ENCODE measurements around the gene PAEP.

DNA sequence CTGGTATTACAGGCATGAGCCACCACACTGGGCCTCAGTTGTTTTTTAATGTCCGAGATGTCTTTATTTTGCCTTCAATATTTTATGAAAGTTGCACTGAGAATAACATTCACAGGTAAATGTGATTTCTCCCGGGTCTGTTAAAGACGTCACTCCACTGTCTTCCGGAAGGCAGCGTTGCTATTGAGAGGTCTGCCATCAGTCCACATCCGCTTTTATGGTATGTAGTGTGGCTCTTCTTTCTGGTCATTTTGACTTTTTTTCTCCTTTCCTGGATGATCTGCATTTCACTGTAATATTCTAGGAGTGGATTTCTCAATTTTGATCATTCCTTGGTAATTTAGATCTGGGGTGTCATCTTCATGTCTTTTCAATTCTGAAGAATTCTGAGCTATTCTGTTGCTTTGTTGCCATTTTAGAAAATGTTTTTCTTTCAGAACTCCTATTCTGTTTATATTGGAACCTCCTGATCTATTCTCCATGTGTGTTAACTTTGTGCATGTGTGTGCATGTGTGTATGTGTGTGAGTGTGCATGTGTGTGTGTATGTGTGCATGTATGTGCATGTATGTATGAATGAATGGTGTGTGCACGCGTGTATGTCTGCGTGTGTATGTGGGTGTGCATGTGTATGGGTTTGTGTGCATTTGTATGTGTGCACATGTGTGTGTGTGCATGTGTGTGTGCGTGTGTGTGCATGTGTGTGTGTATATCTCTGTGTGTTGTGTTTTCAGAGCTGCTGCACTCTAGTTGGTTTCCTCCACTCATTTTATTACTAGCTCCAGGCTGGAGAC is 42.2 kb upstream of the PAEP start:
- TF ChIP-seq, protein P1, sequence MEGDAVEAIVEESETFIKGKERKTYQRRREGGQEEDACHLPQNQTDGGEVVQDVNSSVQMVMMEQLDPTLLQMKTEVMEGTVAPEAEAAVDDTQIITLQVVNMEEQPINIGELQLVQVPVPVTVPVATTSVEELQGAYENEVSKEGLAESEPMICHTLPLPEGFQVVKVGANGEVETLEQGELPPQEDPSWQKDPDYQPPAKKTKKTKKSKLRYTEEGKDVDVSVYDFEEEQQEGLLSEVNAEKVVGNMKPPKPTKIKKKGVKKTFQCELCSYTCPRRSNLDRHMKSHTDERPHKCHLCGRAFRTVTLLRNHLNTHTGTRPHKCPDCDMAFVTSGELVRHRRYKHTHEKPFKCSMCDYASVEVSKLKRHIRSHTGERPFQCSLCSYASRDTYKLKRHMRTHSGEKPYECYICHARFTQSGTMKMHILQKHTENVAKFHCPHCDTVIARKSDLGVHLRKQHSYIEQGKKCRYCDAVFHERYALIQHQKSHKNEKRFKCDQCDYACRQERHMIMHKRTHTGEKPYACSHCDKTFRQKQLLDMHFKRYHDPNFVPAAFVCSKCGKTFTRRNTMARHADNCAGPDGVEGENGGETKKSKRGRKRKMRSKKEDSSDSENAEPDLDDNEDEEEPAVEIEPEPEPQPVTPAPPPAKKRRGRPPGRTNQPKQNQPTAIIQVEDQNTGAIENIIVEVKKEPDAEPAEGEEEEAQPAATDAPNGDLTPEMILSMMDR (IDR thresholded peaks at IDR 0.05): no peak
- TF ChIP-seq POLR2AphosphoS5 (IDR thresholded peaks at IDR 0.05; ENCODE audit: low read depth, low read length): no peak
- no peak for TF ChIP-seq SIN3A (IDR thresholded peaks at IDR 0.05; ENCODE audit: borderline replicate concordance, insufficient read depth, low read depth, low read length)

All from Panc1 (cell line).